Endothelial cell of umbilical vein (primary cell): ENCODE results near the gene CEBPG. TPM values are rescaled to one million over a fixed set of nuclear protein-coding genes. Genes with fewer than 3 reads are reported as not detected.

Experiments used
- BruUV-seq: library from RNA; stranded (reverse); fragments of 400-500 nt; replicated peaks from 2 replicates; lab custom pipeline; 2021; lab: Mats Ljungman, UMichigan
- CTCF ChIA-PET: fragments of 300-600, 350-600 bp; sonication (Branson Sonifier 250); formaldehyde crosslinking; loops from one replicate; lab custom pipeline; 2021; ENCODE audit warnings: antibody characterized with exemption, inconsistent platforms; lab: Charles Lee
- POLR2A ChIA-PET: fragments of 300-600, 350-600 bp; sonication (Branson Sonifier 250); formaldehyde crosslinking; loops from one replicate; lab custom pipeline; 2021; ENCODE audit warnings: antibody characterized with exemption, inconsistent platforms; lab: Charles Lee
- DNase-seq: peaks from one replicate; pipeline ENCODE4 v3.0.0-alpha.2; 2011; ENCODE audit warnings: low read depth, low spot score
- FAIRE-seq: peaks from 2 replicates; lab custom pipeline; 2011; peaks lifted over from hg19 to GRCh38; lab: Jason Lieb, UNC
- H2AFZ ChIP-seq: 2 replicates; pipeline ENCODE4 v1.6.0; 2012; ENCODE audit warnings: low read depth, low read length, control low read depth, inconsistent platforms
- H3K27ac ChIP-seq: 2 replicates; pipeline ENCODE4 v1.5.1; 2011; ENCODE audit warnings: low read depth, mild to moderate bottlenecking, control low read depth, low read length, moderate library complexity; ENCODE audit not compliant: insufficient read depth
- H3K27me3 ChIP-seq, 2 experiments: 2 replicates each; pipeline versions ENCODE4 v1.6.0 to v1.6.1; 2011; ENCODE audit warnings: low read length in 2 of 2, mixed read lengths in 1 of 2; ENCODE audit not compliant: control insufficient read depth in 2 of 2, insufficient read depth in 2 of 2
- H3K36me3 ChIP-seq, 2 experiments: 2 replicates in 1 of 2; 3 replicates in 1 of 2; pipeline ENCODE4 v1.5.1; 2011; ENCODE audit warnings: low read length in 2 of 2, mild to moderate bottlenecking in 1 of 2, moderate library complexity in 1 of 2; ENCODE audit not compliant: control insufficient read depth in 2 of 2, insufficient read depth in 2 of 2; ENCODE audit errors: extremely low read depth in 1 of 2
- H3K4me1 ChIP-seq: 3 replicates; pipeline ENCODE4 v1.5.1; 2011; ENCODE audit warnings: mild to moderate bottlenecking, low read length; ENCODE audit not compliant: control insufficient read depth, insufficient read depth; ENCODE audit errors: extremely low read depth
- H3K4me2 ChIP-seq: 2 replicates; pipeline ENCODE4 v1.6.1; 2011; ENCODE audit warnings: low read length, control low read depth, mixed read lengths; ENCODE audit not compliant: insufficient read depth
- H3K4me3 ChIP-seq, 3 experiments: fragments of 200-600 bp in 1 of 3; sonication (generic), shearing (Covaris generic) in 1 of 3; replicated peaks in 1 of 3; 2 replicates each; pipeline ENCODE4 v1.5.1; 2011 to 2016; ENCODE audit warnings: control low read depth in 3 of 3, low read length in 3 of 3, mild to moderate bottlenecking in 2 of 3, inconsistent platforms in 1 of 3, low read depth in 1 of 3, moderate library complexity in 1 of 3; ENCODE audit not compliant: insufficient read depth in 1 of 3
- H3K79me2 ChIP-seq: 2 replicates; pipeline ENCODE4 v1.6.0; 2012; ENCODE audit warnings: low read length, inconsistent platforms; ENCODE audit not compliant: control insufficient read depth, insufficient read depth
- H3K9ac ChIP-seq: replicated peaks from 2 replicates; pipeline ENCODE3; 2011; ENCODE audit warnings: low read length, control low read depth; ENCODE audit not compliant: insufficient read depth; ENCODE audit errors: extremely low read depth
- H3K9me1 ChIP-seq: replicated peaks from 3 replicates; pipeline ENCODE4 v1.6.0; 2011; ENCODE audit warnings: mild to moderate bottlenecking, low read length; ENCODE audit not compliant: control insufficient read depth, insufficient read depth; ENCODE audit errors: extremely low read depth
- H3K9me3 ChIP-seq: replicated peaks from 2 replicates; pipeline ENCODE4 v1.5.1; 2012; ENCODE audit warnings: low read length, inconsistent platforms; ENCODE audit not compliant: control insufficient read depth, insufficient read depth
- H4K20me1 ChIP-seq: replicated peaks from 2 replicates; pipeline ENCODE3; 2011; ENCODE audit warnings: mild to moderate bottlenecking, low read length; ENCODE audit not compliant: control insufficient read depth, insufficient read depth; ENCODE audit errors: extremely low read depth
- EZH2 ChIP-seq: IDR thresholded peaks from 2 replicates; pipeline ENCODE4 v1.6.1; 2012; ENCODE audit warnings: borderline replicate concordance, low read depth, mild to moderate bottlenecking, moderate library complexity, low read length, inconsistent platforms; ENCODE audit not compliant: severe bottlenecking
- FOS ChIP-seq: IDR thresholded peaks from 2 replicates; pipeline ENCODE4 v1.6.1; 2011; ENCODE audit warnings: mild to moderate bottlenecking, low read length, moderate library complexity, borderline replicate concordance; ENCODE audit not compliant: insufficient read depth
- GATA2 ChIP-seq: IDR thresholded peaks from 2 replicates; pipeline ENCODE4 v1.7.0; 2011; ENCODE audit warnings: low read depth, mild to moderate bottlenecking, moderate library complexity, mixed read lengths, low read length; ENCODE audit not compliant: insufficient read length, insufficient read depth
- JUN ChIP-seq: IDR thresholded peaks from 2 replicates; pipeline ENCODE4 v1.6.1; 2011; ENCODE audit warnings: borderline replicate concordance, low read depth; ENCODE audit not compliant: insufficient read length, insufficient read depth
- MYC ChIP-seq: IDR thresholded peaks from one replicate; pipeline ENCODE4 v1.6.1; 2011; ENCODE audit warnings: mild to moderate bottlenecking, low read depth, low read length
- POLR2A ChIP-seq: IDR thresholded peaks from 2 replicates; pipeline ENCODE4 v1.6.1; 2012; ENCODE audit warnings: low read depth, mild to moderate bottlenecking, control low read depth, low read length
- POLR2AphosphoS5 ChIP-seq: IDR thresholded peaks from 2 replicates; pipeline ENCODE4 v1.6.1; 2012; ENCODE audit warnings: low read depth, mild to moderate bottlenecking, control low read depth, low read length, moderate library complexity; ENCODE audit not compliant: insufficient read depth
- dilution Hi-C: fragments of 300-500 bp; cut with MboI; formaldehyde crosslinking; loops from one replicate; pipeline ENCODE4 v1.15.0; 2019; ENCODE audit warnings: low sequenced_read_pairs; ENCODE audit not compliant: extremely low pct_ligation_motif_present
- intact Hi-C: fragments of 100-400 bp; cut with micrococcal nuclease; formaldehyde crosslinking; loops from one replicate; pipeline ENCODE4 v1.10.0; 2022
- polyA plus RNA-seq, 4 experiments: library from polyadenylated mRNA; depleted of rRNA in 3 of 4; stranded (reverse) in 3 of 4; unstranded in 1 of 4; fragments of >200 nt; gene quantifications; 2 replicates each; pipeline versions ENCODE4 v1.2.1 to v1.2.3, GENCODE V29; 2011 to 2012; ENCODE audit warnings: missing spikeins in 1 of 4
- total RNA-seq: library from RNA; stranded (reverse); gene quantifications from 2 replicates; pipeline ENCODE4 v1.2.3, GENCODE V29; 2021
- TF ChIP-seq, protein P1 (sequence below), 2 donors: IDR thresholded peaks; 1 replicate in 1 of 2; 2 replicates in 1 of 2; pipeline ENCODE4 v1.5.1; 2011; ENCODE audit warnings: low read length in 2 of 2, mild to moderate bottlenecking in 2 of 2, moderate library complexity in 2 of 2, control low read depth in 1 of 2, inconsistent platforms in 1 of 2, low read depth in 1 of 2; ENCODE audit not compliant: insufficient read depth in 1 of 2; ENCODE audit errors: extremely low read depth in 1 of 2
- TF ChIP-seq, protein P2 (sequence below): IDR thresholded peaks from 2 replicates; pipeline ENCODE4 v1.6.1; 2011; ENCODE audit not compliant: insufficient read depth, insufficient read length

CEBPG gene
- total and polyA plus RNA-seq, 2 donors (not counting 3 experiments of a cell fraction or from before 2014, with no cell fraction given): 10.2 to 24.6 TPM

DNA sequence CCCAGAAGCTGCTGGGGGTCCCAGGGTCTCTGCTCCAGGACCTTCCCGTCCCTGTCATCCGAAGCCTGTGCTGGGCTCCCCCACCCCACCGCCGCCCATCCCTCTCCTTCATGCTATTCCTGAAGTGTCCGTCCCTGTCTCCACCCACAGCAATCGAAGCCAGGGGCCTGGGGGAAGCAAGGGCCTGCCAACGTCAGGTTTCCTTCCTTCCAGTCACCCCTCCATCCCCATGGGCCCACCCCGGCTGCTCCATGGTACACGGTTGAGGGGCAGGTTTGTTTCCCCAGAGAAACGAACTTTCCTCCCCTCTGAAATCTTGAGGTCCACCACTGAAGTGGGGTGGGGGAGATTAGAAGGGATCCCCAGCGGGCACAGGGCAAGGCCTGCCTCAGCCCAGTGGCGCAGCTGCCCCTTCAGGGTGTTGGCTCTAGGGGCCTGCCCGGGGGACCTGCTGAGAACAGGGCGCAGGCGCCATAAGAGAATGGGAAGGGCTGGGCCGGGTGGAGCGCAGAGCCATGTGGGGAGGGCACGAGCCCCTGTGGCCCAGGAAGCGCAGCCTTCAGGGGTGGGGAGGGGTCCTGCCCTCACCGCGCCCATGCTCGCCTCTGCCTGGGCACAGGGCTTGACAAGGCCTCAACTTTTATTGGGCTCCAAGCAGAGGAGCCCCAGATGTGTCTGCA, 16.1 kb downstream of the CEBPG start:
- DNase-seq (no peak), FAIRE-seq (no peak)
- Histone ChIP-seq H3K36me3 (peaks cover 0 to 6% of the 10 kb centered on the region in 2 experiments), H3K4me3 (no peak overlapping the region), H3K9me3 (no peaks in the 10 kb centered on the region), H3K27ac (no peak overlapping the region), H3K4me1 (no peaks in the 10 kb centered on the region), H3K9me1 (no peaks in the 10 kb centered on the region), H3K27me3 (no peaks in the 10 kb centered on the region), H4K20me1 (no peaks in the 10 kb centered on the region), H3K9ac (no peak overlapping the region), H3K4me2 (no peak overlapping the region), H2AFZ (no peak overlapping the region), H3K79me2 (peaks cover 6% of the 10 kb centered on the region)
- dilution Hi-C loops (no loop called here), intact Hi-C loops (no loop called here)
- CTCF ChIA-PET: interaction anchor here (1.1 to 2.7 kb wide), 3 partner anchors 8 to 17 kb away, joined by 4 to 7 read pairs (median 4); no protein-coding TSS in a partner anchor
- no TSS peak for BruUV-seq
- TF ChIP-seq POLR2A: no peak
- TF ChIP-seq, protein P1, sequence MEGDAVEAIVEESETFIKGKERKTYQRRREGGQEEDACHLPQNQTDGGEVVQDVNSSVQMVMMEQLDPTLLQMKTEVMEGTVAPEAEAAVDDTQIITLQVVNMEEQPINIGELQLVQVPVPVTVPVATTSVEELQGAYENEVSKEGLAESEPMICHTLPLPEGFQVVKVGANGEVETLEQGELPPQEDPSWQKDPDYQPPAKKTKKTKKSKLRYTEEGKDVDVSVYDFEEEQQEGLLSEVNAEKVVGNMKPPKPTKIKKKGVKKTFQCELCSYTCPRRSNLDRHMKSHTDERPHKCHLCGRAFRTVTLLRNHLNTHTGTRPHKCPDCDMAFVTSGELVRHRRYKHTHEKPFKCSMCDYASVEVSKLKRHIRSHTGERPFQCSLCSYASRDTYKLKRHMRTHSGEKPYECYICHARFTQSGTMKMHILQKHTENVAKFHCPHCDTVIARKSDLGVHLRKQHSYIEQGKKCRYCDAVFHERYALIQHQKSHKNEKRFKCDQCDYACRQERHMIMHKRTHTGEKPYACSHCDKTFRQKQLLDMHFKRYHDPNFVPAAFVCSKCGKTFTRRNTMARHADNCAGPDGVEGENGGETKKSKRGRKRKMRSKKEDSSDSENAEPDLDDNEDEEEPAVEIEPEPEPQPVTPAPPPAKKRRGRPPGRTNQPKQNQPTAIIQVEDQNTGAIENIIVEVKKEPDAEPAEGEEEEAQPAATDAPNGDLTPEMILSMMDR (IDR thresholded peaks at IDR 0.05; ENCODE audit: extremely low read depth in 1 of 2, insufficient read depth in 1 of 2, low read depth in 1 of 2, low read length in 2 of 2): no peak
- no peak for TF ChIP-seq FOS
- TF ChIP-seq EZH2: no peak
- no peak for TF ChIP-seq JUN
- TF ChIP-seq GATA2: no peak
- no peak for TF ChIP-seq POLR2AphosphoS5
- TF ChIP-seq MYC: no peak
- TF ChIP-seq, protein P2, sequence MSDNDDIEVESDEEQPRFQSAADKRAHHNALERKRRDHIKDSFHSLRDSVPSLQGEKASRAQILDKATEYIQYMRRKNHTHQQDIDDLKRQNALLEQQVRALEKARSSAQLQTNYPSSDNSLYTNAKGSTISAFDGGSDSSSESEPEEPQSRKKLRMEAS: no peak
- POLR2A ChIA-PET: interaction anchor here (1.2 kb wide), 1 partner anchor 16 kb away, joined by 3 read pairs; the partner anchor contains the start of gene CEBPG
